HEK293T (cell line): ENCODE measurements around the gene USP13.

Experiments
- ELF4 ChIP-seq: fragments of 450-650 bp; IDR thresholded peaks from 2 replicates; pipeline ENCODE4 v1.6.1; 2017; ENCODE audit warnings: antibody characterized with exemption
- HDGF ChIP-seq: fragments of 450-650 bp; IDR thresholded peaks from 2 replicates; pipeline ENCODE4 v1.6.1; 2017; ENCODE audit warnings: antibody characterized with exemption, borderline replicate concordance
- NFRKB ChIP-seq: fragments of 450-650 bp; IDR thresholded peaks from 2 replicates; pipeline ENCODE4 v1.6.1; 2016; ENCODE audit warnings: mild to moderate bottlenecking, moderate library complexity
- SP1 ChIP-seq: fragments of 450-650 bp; IDR thresholded peaks from 2 replicates; pipeline ENCODE4 v1.6.1; 2017
- SUZ12 ChIP-seq: fragments of 450-650 bp; IDR thresholded peaks from 2 replicates; pipeline ENCODE4 v1.6.1; 2016; ENCODE audit warnings: mild to moderate bottlenecking

- TF ChIP-seq SUZ12, result no peak
- no peak for TF ChIP-seq SP1
- no peak for TF ChIP-seq ELF4
- TF ChIP-seq HDGF, result no peak
- no peak for TF ChIP-seq NFRKB
Measured at GRCh38 chr3:179743913-179744312, 91.1 kb downstream of the USP13 start.
